CD4-positive, alpha-beta T cell treated with Interleukin-15 for 1 hour (primary cell): Measurements from ENCODE around the gene FGF5.
A peak's percentile ranks its signal among the peaks of the same experiment; 100 is the strongest.
"Not testable (repeated sequence)": the region's sequence is repeated elsewhere in the genome, so short reads cannot be mapped to it uniquely, and the experiment has no call there.

Experiments used
- DNase-seq: peaks from one replicate; pipeline ENCODE4 v3.0.0-alpha.2; 2020

The FGF5 gene

DNA sequence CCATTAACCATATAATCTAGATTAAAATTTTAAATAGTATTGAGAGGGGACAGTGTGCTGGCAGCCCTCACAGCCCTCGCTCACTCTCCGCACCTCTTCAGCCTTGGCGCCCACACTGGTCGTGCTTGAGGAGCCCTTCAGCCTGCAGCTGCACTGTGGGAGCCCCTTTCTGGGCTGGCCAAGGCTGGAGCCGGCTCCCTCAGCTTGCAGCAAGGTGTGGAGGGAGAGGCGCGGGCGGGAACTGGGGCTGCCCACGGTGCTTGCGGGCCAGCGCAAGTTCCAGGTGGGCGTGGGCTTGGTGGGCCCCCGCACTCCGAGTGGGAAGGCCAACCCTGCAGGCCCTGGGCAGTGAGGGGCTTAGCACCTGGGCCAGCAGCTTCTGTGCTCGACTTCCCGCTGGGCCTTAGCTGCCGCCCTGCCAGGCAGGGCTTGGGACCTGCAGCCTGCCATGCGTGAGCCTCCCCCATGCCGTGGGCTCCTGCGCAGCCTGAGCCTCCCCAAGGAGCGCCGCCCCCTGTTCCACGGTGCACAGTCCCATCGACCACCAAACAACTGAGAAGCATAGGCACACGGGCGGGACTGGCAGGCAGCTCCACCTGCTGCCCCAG, 36.3 kb downstream of the FGF5 start:
- no peak for DNase-seq

GRCh38 chr4:80305466-80305865, 39.0 kb downstream of the FGF5 start:
- no peak for DNase-seq

- DNase-seq, result no peak
Observed at GRCh38 chr4:80306260-80306659, 39.8 kb downstream of the FGF5 start.

- DNase-seq, result no peak
Observed at GRCh38 chr4:80307183-80307735, 40.8 kb downstream of the FGF5 start.

DNA sequence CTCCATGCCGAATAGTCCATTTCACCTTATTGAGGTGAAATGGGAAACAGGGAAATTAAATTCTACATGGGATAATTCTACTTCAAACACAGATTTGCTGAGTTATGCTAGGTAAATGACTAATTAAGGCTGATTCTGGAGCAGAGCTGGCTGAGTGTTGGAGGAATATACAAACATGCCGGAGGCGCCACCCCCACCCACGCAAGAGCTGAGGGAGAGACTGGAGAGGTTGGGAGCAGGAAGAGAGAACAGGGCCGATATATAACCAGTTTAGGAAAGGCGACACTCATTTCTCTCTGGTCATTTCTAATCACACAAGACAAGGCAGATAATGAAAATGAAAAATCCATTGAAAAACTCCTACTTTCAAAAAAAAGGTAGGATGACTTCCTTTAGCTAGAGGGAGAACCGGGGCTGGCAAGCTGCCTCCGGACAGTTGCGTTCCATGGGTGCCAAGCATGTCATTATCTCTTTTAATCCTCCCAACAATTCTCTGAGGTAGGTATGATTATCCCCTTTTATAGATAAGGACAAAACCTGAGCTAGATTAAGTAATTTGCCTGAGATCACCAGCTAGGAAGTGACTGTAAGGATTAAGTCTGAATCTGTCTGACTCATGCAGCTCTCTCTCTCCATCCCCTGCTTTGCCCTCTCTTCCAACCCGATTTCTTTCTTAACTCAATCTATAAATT, 41.5 kb downstream of the FGF5 start:
- no peak for DNase-seq

GRCh38 chr4:80308466-80308822, 42.0 kb downstream of the FGF5 start:
- DNase-seq, result no peak

GRCh38 chr4:80309294-80310004, 43.0 kb downstream of the FGF5 start:
- DNase-seq, result no peak

GRCh38 chr4:80311130-80311529, 44.7 kb downstream of the FGF5 start:
- no peak for DNase-seq

DNA sequence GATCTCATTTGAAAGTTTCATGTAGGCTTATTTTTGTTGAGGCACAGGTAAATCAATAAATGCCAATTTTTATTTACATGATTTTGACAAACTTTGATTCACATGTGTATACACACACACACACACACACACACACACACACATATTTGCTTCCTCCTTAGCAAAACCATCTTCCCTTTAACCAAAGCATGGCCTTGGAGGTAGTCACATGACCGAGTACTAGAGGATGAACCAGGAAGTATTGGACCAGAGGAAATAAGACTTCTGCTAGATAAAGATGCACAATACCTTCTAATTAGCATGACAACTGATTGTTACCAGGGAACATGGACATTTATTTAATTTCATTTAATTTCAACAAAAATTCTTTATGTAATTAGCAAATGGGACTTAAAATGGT, 45.7 kb downstream of the FGF5 start:
- no peak for DNase-seq

GRCh38 chr4:80313627-80314026, 47.2 kb downstream of the FGF5 start:
- no peak for DNase-seq

DNA sequence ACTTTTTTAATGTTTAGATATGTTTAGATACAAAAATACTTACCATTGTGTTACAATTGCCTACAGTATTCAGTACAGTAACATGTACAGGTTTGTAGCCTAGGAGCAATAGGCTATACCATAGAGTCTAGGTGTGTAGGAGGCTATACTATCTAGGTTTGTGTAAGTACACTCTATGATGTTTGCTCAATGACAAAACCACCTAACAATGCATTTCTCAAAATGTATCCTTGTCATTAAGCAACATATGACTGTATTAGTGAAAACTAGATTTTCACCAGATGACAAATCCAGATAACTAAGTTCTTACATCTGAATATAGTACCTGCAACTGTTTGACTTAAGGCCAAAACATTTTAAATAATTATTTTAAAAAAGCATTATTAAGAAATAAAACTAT, 49.4 kb downstream of the FGF5 start:
- DNase-seq, result not testable (repeated sequence)

DNA sequence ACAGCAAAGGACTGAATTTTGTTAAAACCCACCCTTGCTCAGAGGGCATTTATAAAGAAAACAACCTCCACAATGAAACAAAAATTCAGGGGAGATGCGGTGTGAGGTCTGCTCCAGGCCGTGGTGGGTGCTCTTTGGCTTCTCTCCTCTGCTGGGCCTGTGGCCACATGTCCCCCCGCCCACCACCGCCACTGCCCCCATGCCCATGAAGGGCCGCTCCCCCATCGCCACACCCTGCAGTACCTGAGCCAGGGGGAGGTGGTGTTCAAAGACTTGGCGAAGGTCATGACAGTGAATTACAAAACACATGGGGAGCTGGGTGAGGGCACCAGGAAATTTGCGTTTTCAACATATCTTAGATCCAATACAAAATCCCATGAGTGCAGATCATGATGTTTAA, 54.9 kb downstream of the FGF5 start:
- DNase-seq, result no peak

GRCh38 chr4:80321776-80322175, 55.3 kb downstream of the FGF5 start:
- no peak for DNase-seq

- DNase-seq, result no peak
Observed at GRCh38 chr4:80322716-80323115, 56.3 kb downstream of the FGF5 start.

GRCh38 chr4:80324171-80324570, 57.7 kb downstream of the FGF5 start:
- no peak for DNase-seq

DNA sequence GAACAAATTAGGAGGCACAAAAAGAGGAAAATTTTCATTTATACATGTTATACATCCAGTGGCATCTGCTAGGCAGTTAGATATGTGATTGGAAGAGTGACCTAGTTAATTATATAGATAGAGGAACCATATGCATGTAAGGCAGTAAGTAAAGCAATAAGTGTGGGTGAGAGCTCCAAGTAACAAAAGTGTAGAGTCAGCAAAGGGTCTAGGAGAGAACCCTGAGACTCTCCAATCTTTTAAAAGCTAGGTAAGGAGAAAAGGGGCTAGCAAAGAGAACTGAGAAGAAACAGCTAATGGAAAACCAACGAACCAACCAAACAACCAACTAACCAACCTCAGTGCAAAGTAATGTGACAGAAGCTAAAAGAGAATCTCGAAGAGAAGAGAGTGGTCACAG, 65.2 kb downstream of the FGF5 start:
- DNase-seq, result no peak

DNA sequence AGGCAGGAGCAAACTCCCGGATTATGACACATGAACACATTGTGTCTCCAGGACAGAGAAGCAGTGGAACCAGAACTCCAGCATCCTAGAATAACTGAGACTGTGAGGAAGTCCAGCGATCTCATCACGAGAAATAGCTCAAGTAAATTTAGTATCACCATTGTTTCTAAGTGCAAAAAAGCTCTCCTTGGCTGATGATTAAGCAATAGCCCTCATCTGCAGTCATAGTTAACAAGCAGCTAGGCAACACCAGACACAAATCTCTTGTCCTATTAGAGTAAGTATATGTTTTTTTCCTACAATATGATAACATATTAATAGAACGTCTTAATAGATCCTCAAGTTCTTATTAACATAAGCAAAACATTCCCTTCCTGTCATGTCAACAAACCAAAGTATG, 66.7 kb downstream of the FGF5 start:
- DNase-seq, result no peak

- no peak for DNase-seq
Observed at GRCh38 chr4:80334568-80334967, 68.1 kb downstream of the FGF5 start.

DNA sequence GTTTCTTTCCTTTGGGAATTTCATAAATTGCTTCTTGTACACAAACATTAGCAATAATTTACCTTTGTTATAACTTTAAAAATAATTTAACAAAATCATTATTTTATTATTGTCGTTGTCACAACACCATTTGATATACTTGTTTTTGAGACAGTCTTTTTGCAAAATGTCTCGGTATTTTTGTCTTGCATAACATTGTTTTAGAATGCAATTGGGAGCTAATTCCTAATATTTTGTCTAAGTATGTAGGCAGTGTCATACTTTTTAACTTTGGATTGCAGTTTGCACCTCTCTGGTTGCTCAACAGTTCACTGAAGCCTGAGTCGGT, 68.7 kb downstream of the FGF5 start:
- DNase-seq, result no peak

- peak; percentile 68 for DNase-seq
Observed at GRCh38 chr4:80335554-80336358, 69.3 kb downstream of the FGF5 start, which contains the start of gene CFAP299. TSS of gene CFAP299 (plus strand) at chr4:80335730.

DNA sequence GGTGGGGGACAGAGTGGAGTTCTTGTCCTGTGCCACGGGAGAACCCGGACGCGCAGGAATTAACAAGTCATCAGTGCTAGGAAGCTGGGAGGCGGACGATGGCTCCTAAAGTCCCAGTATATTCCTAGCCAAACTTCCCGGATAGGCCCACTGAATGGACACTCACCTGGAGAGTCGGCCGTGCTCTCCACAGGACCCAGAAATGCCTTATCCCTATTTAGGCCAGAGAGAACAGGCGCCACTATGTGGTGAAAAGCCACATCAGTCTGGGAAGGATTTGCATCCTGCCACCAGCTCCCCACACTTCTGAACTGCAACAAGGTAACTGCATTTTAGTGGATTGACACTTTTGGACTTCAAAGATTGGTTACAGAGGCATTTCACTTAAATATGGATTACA, 70.1 kb downstream of the FGF5 start:
- DNase-seq, result no peak

- DNase-seq, result no peak
Observed at GRCh38 chr4:80340036-80340435, 73.6 kb downstream of the FGF5 start.
